ENCODE measurements around the gene QSOX2.

DNA sequence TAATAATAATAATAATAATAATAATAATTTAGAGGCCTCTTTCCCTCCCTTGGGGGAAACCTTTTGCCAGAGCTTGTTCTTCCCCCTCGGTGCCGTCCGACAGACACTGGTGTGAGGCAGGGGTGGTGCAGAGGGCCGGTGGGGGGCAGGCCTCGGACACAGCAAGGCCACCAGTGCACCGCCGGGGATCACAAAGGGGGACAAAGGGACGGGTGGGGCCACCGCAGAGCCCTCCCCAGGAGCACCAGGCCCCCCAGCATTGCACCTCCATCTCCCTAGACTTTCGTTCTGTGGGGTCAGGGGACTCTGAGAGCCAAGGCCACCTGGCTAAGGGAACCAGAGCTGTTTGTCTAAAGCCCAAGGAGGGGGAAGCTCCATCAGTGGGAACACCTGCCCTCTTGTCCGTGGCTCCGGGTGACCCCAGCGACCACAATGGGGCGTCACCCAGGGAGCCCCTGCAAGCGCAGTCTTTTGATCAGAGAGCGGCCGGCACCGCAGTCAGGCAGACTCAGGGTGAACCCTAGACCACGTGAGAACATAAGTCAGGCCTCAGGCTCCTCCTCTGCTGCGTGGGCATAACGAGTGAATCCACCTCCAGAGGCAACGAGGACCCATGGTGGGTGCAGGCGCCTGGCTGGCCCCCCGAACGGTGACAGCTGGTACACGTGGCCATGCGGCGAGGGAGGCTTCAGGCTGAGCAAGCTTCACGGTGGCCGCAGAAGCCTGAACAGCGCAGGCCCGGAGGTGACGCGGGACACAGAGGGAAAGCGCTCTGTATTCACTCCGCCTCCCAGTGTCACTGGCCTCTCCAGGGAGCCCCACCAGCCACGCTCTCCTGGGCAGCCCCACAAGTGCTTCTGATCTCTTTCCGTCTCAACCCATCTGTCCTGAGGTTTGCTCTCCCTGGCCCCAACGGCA, 12.0 kb upstream of the QSOX2 start:
- TF ChIP-seq, protein P1, sequence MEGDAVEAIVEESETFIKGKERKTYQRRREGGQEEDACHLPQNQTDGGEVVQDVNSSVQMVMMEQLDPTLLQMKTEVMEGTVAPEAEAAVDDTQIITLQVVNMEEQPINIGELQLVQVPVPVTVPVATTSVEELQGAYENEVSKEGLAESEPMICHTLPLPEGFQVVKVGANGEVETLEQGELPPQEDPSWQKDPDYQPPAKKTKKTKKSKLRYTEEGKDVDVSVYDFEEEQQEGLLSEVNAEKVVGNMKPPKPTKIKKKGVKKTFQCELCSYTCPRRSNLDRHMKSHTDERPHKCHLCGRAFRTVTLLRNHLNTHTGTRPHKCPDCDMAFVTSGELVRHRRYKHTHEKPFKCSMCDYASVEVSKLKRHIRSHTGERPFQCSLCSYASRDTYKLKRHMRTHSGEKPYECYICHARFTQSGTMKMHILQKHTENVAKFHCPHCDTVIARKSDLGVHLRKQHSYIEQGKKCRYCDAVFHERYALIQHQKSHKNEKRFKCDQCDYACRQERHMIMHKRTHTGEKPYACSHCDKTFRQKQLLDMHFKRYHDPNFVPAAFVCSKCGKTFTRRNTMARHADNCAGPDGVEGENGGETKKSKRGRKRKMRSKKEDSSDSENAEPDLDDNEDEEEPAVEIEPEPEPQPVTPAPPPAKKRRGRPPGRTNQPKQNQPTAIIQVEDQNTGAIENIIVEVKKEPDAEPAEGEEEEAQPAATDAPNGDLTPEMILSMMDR (IDR thresholded peaks at IDR 0.05) = no peak
- no peak for TF ChIP-seq POLR2AphosphoS5 (IDR thresholded peaks at IDR 0.05; ENCODE audit: low read depth, low read length)

Data from Panc1 (cell line).